GM12878 (cell line): ENCODE results near the gene MTFR1L. TPM values are rescaled to one million over a fixed set of nuclear protein-coding genes. Genes with fewer than 3 reads are reported as not detected.

Experiments
- ATF7 ChIP-seq: fragments of 450-650 bp; IDR thresholded peaks from 2 replicates; pipeline ENCODE4 v1.6.1; 2016; ENCODE audit warnings: low read depth, mild to moderate bottlenecking
- BHLHE40 ChIP-seq, 2 experiments: fragments of 450-650 bp in 1 of 2; IDR thresholded peaks; 2 replicates each; pipeline ENCODE4 v1.6.1; 2011 to 2017; ENCODE audit warnings: low read depth in 2 of 2, borderline replicate concordance in 1 of 2, improper control_type of control experiment in 1 of 2, low read length in 1 of 2, mild to moderate bottlenecking in 1 of 2
- CREB1 ChIP-seq: IDR thresholded peaks from 2 replicates; pipeline ENCODE4 v1.6.1; 2012; ENCODE audit warnings: low read depth, mild to moderate bottlenecking, inconsistent platforms
- DPF2 ChIP-seq: fragments of 450-650 bp; IDR thresholded peaks from 2 replicates; pipeline ENCODE4 v1.6.1; 2017; ENCODE audit warnings: mild to moderate bottlenecking
- EGR1 ChIP-seq, 2 experiments: IDR thresholded peaks; 1 replicate in 1 of 2; 2 replicates in 1 of 2; pipeline ENCODE4 v1.6.1; 2011 to 2012; ENCODE audit warnings: low read depth in 2 of 2, low read length in 2 of 2, borderline replicate concordance in 1 of 2, mild to moderate bottlenecking in 1 of 2, moderate library complexity in 1 of 2
- FOS ChIP-seq: IDR thresholded peaks from 3 replicates; pipeline ENCODE4 v1.6.1; 2011; ENCODE audit warnings: borderline replicate concordance; ENCODE audit not compliant: insufficient read length; ENCODE audit errors: extremely low read depth
- GATAD2B ChIP-seq: fragments of 450-650 bp; conservative IDR thresholded peaks from 2 replicates; pipeline ENCODE4 v1.6.1; 2017; ENCODE audit warnings: low read depth, mild to moderate bottlenecking, moderate library complexity
- HDGF ChIP-seq: fragments of 450-650 bp; IDR thresholded peaks from 2 replicates; pipeline ENCODE4 v1.6.1; 2016; ENCODE audit warnings: antibody characterized with exemption
- LARP7 ChIP-seq: fragments of 450-650 bp; IDR thresholded peaks from 2 replicates; pipeline ENCODE4 v1.6.1; 2017; ENCODE audit warnings: mild to moderate bottlenecking
- MLLT1 ChIP-seq: fragments of 450-650 bp; IDR thresholded peaks from 2 replicates; pipeline ENCODE4 v1.6.1; 2016; ENCODE audit warnings: mild to moderate bottlenecking
- NBN ChIP-seq: fragments of 450-650 bp; IDR thresholded peaks from 2 replicates; pipeline ENCODE4 v1.6.1; 2016
- NKRF ChIP-seq: fragments of 450-650 bp; conservative IDR thresholded peaks from 2 replicates; pipeline ENCODE4 v1.6.1; 2017; ENCODE audit warnings: mild to moderate bottlenecking, moderate library complexity
- PAX5 ChIP-seq: IDR thresholded peaks from 2 replicates; pipeline ENCODE4 v1.6.1; 2011; ENCODE audit warnings: low read depth, low read length, borderline replicate concordance
- PKNOX1 ChIP-seq: fragments of 450-650 bp; IDR thresholded peaks from 2 replicates; pipeline ENCODE4 v1.6.1; 2016; ENCODE audit warnings: mild to moderate bottlenecking
- POLR2A ChIP-seq: IDR thresholded peaks from 2 replicates; pipeline ENCODE4 v1.6.1; 2011; ENCODE audit warnings: low read depth, mild to moderate bottlenecking, low read length
- POLR2AphosphoS2 ChIP-seq: IDR thresholded peaks from 2 replicates; pipeline ENCODE4 v1.6.1; 2011; ENCODE audit warnings: low read depth, mild to moderate bottlenecking, low read length, improper control_type of control experiment, moderate library complexity
- POLR2AphosphoS5 ChIP-seq: IDR thresholded peaks from 2 replicates; pipeline ENCODE4 v1.6.1; 2011; ENCODE audit warnings: mild to moderate bottlenecking, low read length, inconsistent platforms
- POU2F2 ChIP-seq: IDR thresholded peaks from 3 replicates; pipeline ENCODE4 v1.6.1; 2011; ENCODE audit warnings: low read depth, mild to moderate bottlenecking, low read length, borderline replicate concordance
- RCOR1 ChIP-seq: conservative IDR thresholded peaks from 2 replicates; pipeline ENCODE4 v1.6.1; 2012; ENCODE audit warnings: low read depth, low read length, improper control_type of control experiment
- RUNX3 ChIP-seq: IDR thresholded peaks from 2 replicates; pipeline ENCODE4 v1.6.1; 2012; ENCODE audit warnings: low read length, inconsistent platforms
- SMAD5 ChIP-seq: IDR thresholded peaks from 2 replicates; pipeline ENCODE4 v1.6.1; 2016; ENCODE audit warnings: antibody characterized with exemption, low read depth
- SMARCA5 ChIP-seq: fragments of 450-650 bp; IDR thresholded peaks from 2 replicates; pipeline ENCODE4 v1.6.1; 2017; ENCODE audit warnings: mild to moderate bottlenecking
- SMC3 ChIP-seq: IDR thresholded peaks from 2 replicates; pipeline ENCODE4 v1.6.1; 2011; ENCODE audit warnings: low read length, improper control_type of control experiment, borderline replicate concordance
- SRF ChIP-seq, 2 experiments: IDR thresholded peaks; 2 replicates each; pipeline ENCODE4 v1.6.1; 2011; ENCODE audit warnings: low read depth in 2 of 2, low read length in 2 of 2, mild to moderate bottlenecking in 1 of 2, moderate library complexity in 1 of 2
- TCF3 ChIP-seq: IDR thresholded peaks from 2 replicates; pipeline ENCODE4 v1.6.1; 2012; ENCODE audit warnings: low read depth, mild to moderate bottlenecking, low read length, borderline replicate concordance; ENCODE audit not compliant: insufficient read depth
- ZNF24 ChIP-seq: fragments of 450-650 bp; IDR thresholded peaks from 2 replicates; pipeline ENCODE4 v1.6.1; 2017; ENCODE audit warnings: antibody characterized with exemption, mild to moderate bottlenecking
- polyA plus RNA-seq, 11 experiments: library from polyadenylated mRNA; depleted of rRNA in 4 of 11; unstranded in 6 of 11; stranded (reverse) in 5 of 11; fragments of >200 nt; fragmentation: Nextera tagmentation in 4 of 11; fragmentation: Illumina TruSeq in 1 of 11; extraction: Ambion mirVana in 4 of 11; extraction: Trizol in 1 of 11; gene quantifications; 1 replicate in 1 of 11; 2 replicates in 10 of 11; pipeline versions ENCODE4 v1.2.1 to v1.2.3, GENCODE V29; 2011 to 2016; ENCODE audit warnings: inconsistent platforms in 2 of 11, missing spikeins in 2 of 11, low read depth in 1 of 11
- total RNA-seq, 4 experiments: library from RNA; depleted of rRNA in 3 of 4; stranded (reverse); fragments of >200 nt in 3 of 4; fragmentation: Illumina TruSeq in 1 of 4; extraction: Trizol in 1 of 4; gene quantifications; 2 replicates each; pipeline versions ENCODE4 v1.2.1 to v1.2.3, GENCODE V29; 2013 to 2021

MTFR1L gene
- total and polyA plus RNA-seq, 10 of the 15 experiments (the other 5 are each of a cell fraction or from before 2014, with no cell fraction given), result 16.9 to 44.2 (median 30.3) TPM

GRCh38 chr1:25820247-25821111, 725 bp downstream of the MTFR1L start (continued):
- TF ChIP-seq FOS, result no peak
- 0 out of 3 replicates have a peak, but pooled peaks have one; percentile 22 for TF ChIP-seq POU2F2
- peak; percentile 30; the same call in 1 of the 2 replicates for TF ChIP-seq ZNF24
- peak; percentile 79 for TF ChIP-seq POLR2A
- TF ChIP-seq RCOR1, result no peak; the same call in 1 of the 2 replicates
- peak; percentile 55 for TF ChIP-seq NKRF
- TF ChIP-seq NBN, result peak; percentile 71; the same call in 1 of the 2 replicates
- TF ChIP-seq TCF3, result 0 out of 2 replicates have a peak, but pooled peaks have one; percentile 17
- TF ChIP-seq EGR1 (IDR thresholded peaks at IDR 0.05; ENCODE audit: borderline replicate concordance in 1 of 2, low read depth in 2 of 2, low read length in 2 of 2), result peak in 1 of 2 experiments; percentile 19; a peak in 1 of 3 replicates
- TF ChIP-seq SMAD5, result peak; percentile 67; the same call in 1 of the 2 replicates
- peak; percentile 97 for TF ChIP-seq HDGF
- 0 out of 2 replicates have a peak, but pooled peaks have one; percentile 20 for TF ChIP-seq RUNX3
- peak; percentile 54 for TF ChIP-seq PKNOX1
- TF ChIP-seq LARP7, result peak; percentile 10; the same call in 1 of the 2 replicates
- TF ChIP-seq CREB1, result 0 out of 2 replicates have a peak, but pooled peaks have one; percentile 1
- TF ChIP-seq ATF7, result 0 out of 2 replicates have a peak, but pooled peaks have one; percentile 15
- TF ChIP-seq SRF (IDR thresholded peaks at IDR 0.05; ENCODE audit: low read depth in 2 of 2, low read length in 2 of 2), result no peak
- TF ChIP-seq MLLT1, result peak; percentile 83
- TF ChIP-seq BHLHE40 (IDR thresholded peaks at IDR 0.05; ENCODE audit: borderline replicate concordance in 1 of 2, low read depth in 2 of 2, low read length in 1 of 2), result 0 out of 4 replicates have a peak, but pooled peaks of 1 of the 2 experiments have one; percentile 6
- 0 out of 2 replicates have a peak, but pooled peaks have one; percentile 14 for TF ChIP-seq POLR2AphosphoS2
- peak; percentile 51 for TF ChIP-seq GATAD2B
- TF ChIP-seq PAX5, result 0 out of 2 replicates have a peak, but pooled peaks have one; percentile 15
- 0 out of 2 replicates have a peak, but pooled peaks have one; percentile 30 for TF ChIP-seq SMARCA5
- TF ChIP-seq DPF2, result peak; percentile 79
- TF ChIP-seq POLR2AphosphoS5, result peak; percentile 71; the same call in 1 of the 2 replicates
- no peak for TF ChIP-seq SMC3
